Skeletal muscle satellite cell (primary cell): ENCODE measurements around the gene BARX1. TPM values are rescaled to one million over a fixed set of nuclear protein-coding genes. Genes with fewer than 3 reads are reported as not detected.

Source experiments
- H3K27me3 ChIP-seq: 2 replicates; pipeline ENCODE4 v1.7.0; 2013; ENCODE audit warnings: low read length; ENCODE audit not compliant: control insufficient read depth, insufficient read depth
- H3K36me3 ChIP-seq: 2 replicates; pipeline ENCODE4 v1.7.0; 2013; ENCODE audit warnings: mild to moderate bottlenecking, control low read depth, low read length; ENCODE audit not compliant: insufficient read depth
- H3K4me1 ChIP-seq: 2 replicates; pipeline ENCODE4 v1.7.0; 2013; ENCODE audit warnings: low read length; ENCODE audit not compliant: control insufficient read depth, insufficient read depth
- H3K4me2 ChIP-seq: 2 replicates; pipeline ENCODE4 v1.7.0; 2013; ENCODE audit warnings: mild to moderate bottlenecking, low read length
- H3K4me3 ChIP-seq: 2 replicates; pipeline ENCODE4 v1.7.0; 2013; ENCODE audit warnings: low read length
- H3K9ac ChIP-seq: 2 replicates; pipeline ENCODE4 v1.7.0; 2013; ENCODE audit warnings: mild to moderate bottlenecking, low read depth, low read length, moderate library complexity
- H3K9me3 ChIP-seq: replicated peaks from 2 replicates; pipeline ENCODE4 v1.7.0; 2013; ENCODE audit warnings: mild to moderate bottlenecking, control low read depth, low read length
- total RNA-seq: library from RNA; depleted of rRNA; stranded (reverse); fragments of >200 nt; gene quantifications from 2 replicates; pipeline ENCODE4 v1.2.3, GENCODE V29; 2012; rRNA removed

Gene BARX1, protein sequence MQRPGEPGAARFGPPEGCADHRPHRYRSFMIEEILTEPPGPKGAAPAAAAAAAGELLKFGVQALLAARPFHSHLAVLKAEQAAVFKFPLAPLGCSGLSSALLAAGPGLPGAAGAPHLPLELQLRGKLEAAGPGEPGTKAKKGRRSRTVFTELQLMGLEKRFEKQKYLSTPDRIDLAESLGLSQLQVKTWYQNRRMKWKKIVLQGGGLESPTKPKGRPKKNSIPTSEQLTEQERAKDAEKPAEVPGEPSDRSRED
- total RNA-seq, result 0.22 and 0.25 TPM in 2 replicates

- Histone ChIP-seq H3K9me3 (no peaks in the 10 kb centered on the region), H3K27me3 (peaks cover 86% of the 10 kb centered on the region), H3K4me2 (peak within 1 kb of the TSS; percentile 64), H3K9ac (no peak within 1 kb of the TSS), H3K36me3 (no peaks in the 10 kb centered on the region), H3K4me1 (peaks cover 8% of the 10 kb centered on the region), H3K4me3 (peak within 1 kb of the TSS; percentile 33)
These were observed at the start of gene BARX1 for GRCh38 chr9:93955111-93955980. BARX1 (minus strand) TSS chr9:93955355; CDS start chr9:93955146, 209 bp downstream.

DNA sequence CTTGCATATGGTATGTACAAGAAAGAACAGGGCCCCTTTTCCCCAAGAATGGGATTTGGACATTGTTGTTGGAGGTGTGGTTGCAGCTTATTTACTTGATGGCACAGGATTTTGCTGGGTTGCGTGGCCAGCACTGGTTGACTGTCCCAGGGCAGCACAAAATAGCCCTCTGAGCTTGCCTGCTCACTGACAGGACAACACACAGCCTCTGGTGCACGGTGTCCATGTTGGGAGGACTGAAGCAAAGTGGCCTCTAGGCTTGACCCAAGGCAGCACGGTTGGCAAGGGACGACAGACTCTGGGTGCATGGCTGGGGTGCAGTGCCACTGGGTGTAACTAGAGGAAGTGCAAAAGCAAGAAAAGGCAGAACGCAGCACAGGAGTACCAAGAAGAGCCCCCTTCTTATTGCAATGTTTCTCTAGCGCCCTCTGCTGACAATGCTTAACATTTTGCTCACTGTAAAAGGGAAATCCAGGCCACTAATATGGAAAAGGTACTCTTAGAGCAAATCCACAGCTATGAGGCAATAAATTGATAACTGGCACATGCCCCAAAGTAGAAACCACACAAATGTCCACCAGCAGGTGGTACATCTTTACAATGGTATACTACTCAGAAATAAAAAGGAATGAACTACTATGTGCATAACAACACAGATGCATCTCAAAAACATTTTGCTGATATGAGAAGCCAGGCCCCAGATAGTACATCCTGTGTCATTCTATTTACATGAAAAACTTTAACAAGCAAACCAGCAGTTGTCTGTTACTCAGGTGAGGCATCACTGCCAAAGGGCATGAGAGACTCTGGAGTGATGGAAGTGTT is 47.4 kb upstream of the BARX1 start:
- peaks cover 36% of the 10 kb centered on the region for H3K27me3 ChIP-seq
- H3K4me1 ChIP-seq, result no peaks in the 10 kb centered on the region

GRCh38 chr9:93996863-93997262 is 41.7 kb upstream of the BARX1 start:
- Histone ChIP-seq H3K9me3 (no peaks in the 10 kb centered on the region), H3K27me3 (peaks cover 55% of the 10 kb centered on the region), H3K4me2 (no peak overlapping the region), H3K36me3 (no peaks in the 10 kb centered on the region), H3K4me3 (no peak overlapping the region), H3K4me1 (no peaks in the 10 kb centered on the region), H3K9ac (no peak overlapping the region)

More for the DNA sequence above, 47.4 kb upstream of the BARX1 start:
- H3K36me3 ChIP-seq, result no peaks in the 10 kb centered on the region
- no peak overlapping the region for H3K9ac ChIP-seq
- H3K9me3 ChIP-seq, result no peaks in the 10 kb centered on the region
- no peak overlapping the region for H3K4me3 ChIP-seq
- no peak overlapping the region for H3K4me2 ChIP-seq

- Histone ChIP-seq H3K4me1 (no peaks in the 10 kb centered on the region), H3K4me2 (no peak overlapping the region), H3K4me3 (no peak overlapping the region), H3K27me3 (peaks cover 60% of the 10 kb centered on the region), H3K9me3 (no peaks in the 10 kb centered on the region), H3K9ac (no peak overlapping the region), H3K36me3 (no peaks in the 10 kb centered on the region)
These were observed 41.2 kb upstream of the BARX1 start for GRCh38 chr9:93996367-93996766.

DNA sequence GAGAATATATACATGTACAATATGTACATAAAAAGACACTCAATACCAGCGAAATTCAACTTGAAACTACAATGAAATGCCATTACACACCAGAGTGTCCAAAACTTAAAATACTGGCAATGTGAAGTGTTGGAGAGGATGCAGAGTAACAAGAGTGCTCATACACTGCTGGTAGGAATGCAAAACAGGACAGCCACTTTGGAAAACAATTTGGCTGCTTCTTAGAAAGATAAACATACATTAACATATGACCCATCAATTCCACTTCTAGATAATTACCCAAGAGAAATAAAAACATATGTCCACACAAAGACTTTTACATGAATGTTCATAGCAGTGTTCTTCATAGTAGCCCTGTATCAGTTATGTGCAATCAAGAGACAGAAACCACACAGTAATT is 39.4 kb upstream of the BARX1 start:
- H3K4me3 ChIP-seq, result no peak overlapping the region
- peaks cover 55% of the 10 kb centered on the region for H3K27me3 ChIP-seq
- H3K9me3 ChIP-seq, result no peaks in the 10 kb centered on the region
- no peaks in the 10 kb centered on the region for H3K36me3 ChIP-seq
- H3K4me1 ChIP-seq, result no peaks in the 10 kb centered on the region
- no peak overlapping the region for H3K9ac ChIP-seq
- no peak overlapping the region for H3K4me2 ChIP-seq

GRCh38 chr9:93994132-93994531 is 39.0 kb upstream of the BARX1 start:
- no peaks in the 10 kb centered on the region for H3K4me1 ChIP-seq
- H3K9ac ChIP-seq, result no peak overlapping the region
- peaks cover 54% of the 10 kb centered on the region for H3K27me3 ChIP-seq
- H3K36me3 ChIP-seq, result no peaks in the 10 kb centered on the region
- no peak overlapping the region for H3K4me3 ChIP-seq
- no peaks in the 10 kb centered on the region for H3K9me3 ChIP-seq
- no peak overlapping the region for H3K4me2 ChIP-seq

DNA sequence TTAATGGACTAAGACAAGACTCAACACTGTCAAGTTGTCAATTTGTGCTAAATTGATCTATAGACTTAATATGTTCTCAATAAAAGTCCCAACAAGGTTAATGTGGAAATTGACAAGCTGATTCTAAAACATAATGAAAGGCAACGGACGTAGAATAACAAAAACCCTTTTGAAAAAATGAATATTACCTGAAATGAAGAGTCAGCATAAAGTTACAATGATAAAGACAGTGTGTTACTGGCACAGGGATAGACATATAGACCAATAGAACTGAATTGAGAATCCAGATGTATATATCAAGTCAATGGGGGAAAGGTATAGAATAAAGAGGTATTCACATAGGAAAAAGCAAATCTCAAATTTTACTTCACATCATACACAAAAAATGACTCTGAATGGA is 37.7 kb upstream of the BARX1 start:
- Histone ChIP-seq H3K4me1 (no peaks in the 10 kb centered on the region), H3K9ac (no peak overlapping the region), H3K36me3 (no peaks in the 10 kb centered on the region), H3K9me3 (no peaks in the 10 kb centered on the region), H3K4me2 (no peak overlapping the region), H3K27me3 (peaks cover 53% of the 10 kb centered on the region), H3K4me3 (no peak overlapping the region)

GRCh38 chr9:93990448-93990847 is 35.3 kb upstream of the BARX1 start:
- Histone ChIP-seq H3K9ac (no peak overlapping the region), H3K27me3 (peaks cover 38% of the 10 kb centered on the region), H3K36me3 (no peaks in the 10 kb centered on the region), H3K9me3 (no peaks in the 10 kb centered on the region), H3K4me2 (no peak overlapping the region), H3K4me3 (no peak overlapping the region), H3K4me1 (no peaks in the 10 kb centered on the region)

GRCh38 chr9:93988056-93988455 is 32.9 kb upstream of the BARX1 start:
- no peaks in the 10 kb centered on the region for H3K36me3 ChIP-seq
- no peaks in the 10 kb centered on the region for H3K4me1 ChIP-seq
- no peak overlapping the region for H3K4me2 ChIP-seq
- no peak overlapping the region for H3K4me3 ChIP-seq
- H3K9ac ChIP-seq, result no peak overlapping the region
- no peaks in the 10 kb centered on the region for H3K9me3 ChIP-seq
- H3K27me3 ChIP-seq, result peaks cover 20% of the 10 kb centered on the region

DNA sequence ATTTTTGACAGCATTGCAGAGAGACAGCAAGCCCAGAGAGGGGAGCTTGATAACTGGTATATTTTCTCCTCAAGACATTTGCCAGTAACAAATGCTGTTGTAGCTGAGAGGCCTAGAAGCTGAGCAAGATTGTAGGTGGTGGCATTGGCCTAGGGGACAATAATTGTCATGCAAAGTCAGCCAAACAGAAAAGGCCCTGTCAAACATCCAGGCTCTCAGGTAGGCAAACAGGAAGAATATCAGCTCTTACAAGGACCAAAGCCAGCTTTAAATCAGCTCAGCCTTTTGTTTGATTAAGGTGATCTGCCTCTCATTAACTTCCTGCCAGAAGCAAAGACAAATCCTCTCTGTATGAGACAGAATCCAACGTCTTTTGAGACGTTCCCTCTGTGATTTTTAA is 29.7 kb upstream of the BARX1 start:
- H3K27me3 ChIP-seq, result peaks cover 15% of the 10 kb centered on the region
- no peaks in the 10 kb centered on the region for H3K4me1 ChIP-seq
- no peak overlapping the region for H3K4me3 ChIP-seq
- H3K36me3 ChIP-seq, result no peaks in the 10 kb centered on the region
- no peak overlapping the region for H3K9ac ChIP-seq
- no peak overlapping the region for H3K4me2 ChIP-seq
- no peaks in the 10 kb centered on the region for H3K9me3 ChIP-seq

GRCh38 chr9:93983875-93984274 is 28.7 kb upstream of the BARX1 start:
- H3K4me1 ChIP-seq, result no peaks in the 10 kb centered on the region
- peaks cover 16% of the 10 kb centered on the region for H3K27me3 ChIP-seq
- H3K9me3 ChIP-seq, result no peaks in the 10 kb centered on the region
- no peaks in the 10 kb centered on the region for H3K36me3 ChIP-seq
- H3K9ac ChIP-seq, result no peak overlapping the region
- no peak overlapping the region for H3K4me2 ChIP-seq
- no peak overlapping the region for H3K4me3 ChIP-seq
